ENCODE results near the gene RAB9A. TPM values are rescaled to one million over a fixed set of nuclear protein-coding genes. Genes with fewer than 3 reads are reported as not detected.

Gene RAB9A
- total and polyA plus RNA-seq, 9 of the 15 experiments (the other 6 are each of a cell fraction or from before 2014, with no cell fraction given), result 13.5 to 20.8 (median 17.7) TPM

DNA sequence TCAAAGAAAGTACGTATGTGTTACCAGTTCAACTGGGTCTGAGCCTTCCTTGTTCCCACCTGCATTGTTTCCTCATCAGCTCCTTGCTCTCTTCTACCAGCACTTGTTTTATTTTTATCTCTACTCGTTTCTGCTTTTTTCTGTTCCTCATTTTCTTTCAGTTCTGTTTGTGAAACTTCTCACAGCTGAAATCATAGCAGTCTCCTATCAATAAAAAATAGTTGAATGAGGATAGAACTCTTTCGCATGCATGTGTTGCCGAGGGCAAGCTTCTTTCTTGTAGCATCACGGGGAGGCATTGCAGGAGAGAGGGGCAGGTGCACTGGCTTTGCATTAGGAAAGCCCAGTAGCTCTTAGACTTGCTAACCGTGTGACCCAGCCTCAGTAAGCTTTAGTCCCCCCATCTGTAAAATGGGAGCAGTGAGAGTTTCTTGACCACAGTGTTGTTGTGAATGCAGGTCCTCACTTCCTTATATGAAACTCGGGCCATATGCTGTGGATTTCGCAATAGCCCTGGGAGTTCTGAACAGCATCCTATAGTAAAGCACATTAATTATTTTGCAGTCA lies 70.3 kb downstream of the RAB9A start:
- in situ Hi-C loops (cut with MboI), result no loop called here
- Histone ChIP-seq H3K27me3 (ENCODE audit: control insufficient read depth in 2 of 2, insufficient read depth in 2 of 2, low read length in 2 of 2) (no peaks in the 10 kb centered on the region), H3K9me1 (ENCODE audit: control insufficient read depth, insufficient read depth, low read length) (no peaks in the 10 kb centered on the region), H3K79me2 (ENCODE audit: control insufficient read depth, insufficient read depth, low read length) (no peaks in the 10 kb centered on the region), H3K27ac (ENCODE audit: extremely low read depth, low read depth, low read length) (no peak overlapping the region), H3K9me3 (replicated peaks; ENCODE audit: control insufficient read depth, insufficient read depth, low read depth, low read length) (no peaks in the 10 kb centered on the region), H3K9ac (ENCODE audit: insufficient read depth in 1 of 2, low read depth in 2 of 2, low read length in 2 of 2) (no peak overlapping the region), H3K4me2 (ENCODE audit: insufficient read depth, low read length) (no peak overlapping the region), H3K4me1 (replicated peaks in 1 of 2; ENCODE audit: control insufficient read depth in 2 of 2, insufficient read depth in 2 of 2, low read length in 2 of 2) (no peaks in the 10 kb centered on the region), H4K20me1 (replicated peaks; ENCODE audit: control insufficient read depth, insufficient read depth, low read length) (no peaks in the 10 kb centered on the region), H3K36me3 (ENCODE audit: control insufficient read depth, insufficient read depth, low read length) (peaks cover 79% of the 10 kb centered on the region), H3K4me3 (no peak overlapping the region), H2AFZ (ENCODE audit: low read depth, low read length) (no peak overlapping the region)
- TF ChIP-seq CBFA2T2 (conservative IDR thresholded peaks at IDR 0.05) (no peak), CEBPG (CRISPR knock-in tag; IDR thresholded peaks at IDR 0.05) (no peak), CEBPG (tag; conservative IDR thresholded peaks at IDR 0.05 in 1 of 2, IDR thresholded peaks at IDR 0.05 in 1 of 2) (peak; percentile 12 to 83; a peak in 2 of 4 replicates), ZNF24 (IDR thresholded peaks at IDR 0.05) (no peak), CEBPB (tag; IDR thresholded peaks at IDR 0.05) (peak; percentile 85)
- FAIRE-seq, result no peak
- DNase-seq (ENCODE audit: extremely low read depth in 1 of 4, low spot score in 3 of 4), result no peak
- intact Hi-C loops (cut with micrococcal nuclease), result no loop called here
- POLR2A ChIA-PET, result no interaction called here
- whole genome bisulfite sequencing (ENCODE audit: insufficient coverage, low coverage, missing lambda C conversion rate), result 76% methylated on average over 8 of the region's 8 CpGs
- CTCF ChIA-PET (ENCODE audit: low intra/inter-chr PET ratio), result no interaction called here
- no peak for ATAC-seq
- no TSS peak for BruUV-seq (replicated peaks)

Other genes starting within 250 kb of the RAB9A start
- not detected in 2 replicates for gene EGFL6, start 119.5 kb upstream of the RAB9A start, total RNA-seq (2014; rRNA removed)
- gene EGFL6, start 119.5 kb upstream of the RAB9A start, total RNA-seq (2014; rRNA removed; fragmentation: Illumina TruSeq; extraction: Trizol), result not detected in 2 replicates
- not detected in 2 replicates for gene EGFL6, start 119.5 kb upstream of the RAB9A start, total RNA-seq (2015; rRNA removed; fragmentation: Illumina TruSeq; extraction: Trizol)
- not detected in 2 replicates for gene EGFL6, start 119.5 kb upstream of the RAB9A start, total RNA-seq (2021)
- gene EGFL6, start 119.5 kb upstream of the RAB9A start, polyA plus RNA-seq (2011; rRNA removed), result not detected in 2 replicates
- not detected in 2 replicates for gene EGFL6, start 119.5 kb upstream of the RAB9A start, polyA plus RNA-seq (2014; fragmentation: Illumina TruSeq; extraction: Trizol)
- gene EGFL6, start 119.5 kb upstream of the RAB9A start, polyA plus RNA-seq (2014; fragmentation: Nextera tagmentation; extraction: Ambion mirVana), result under 1 TPM in 1 of 2 experiments, not detected in 1; 0.01 TPM
- gene EGFL6, start 119.5 kb upstream of the RAB9A start, polyA plus RNA-seq (2014; rRNA removed), result not detected in 2 replicates
- 0.98 and 1.2 TPM in 2 replicates for gene TCEANC, start 36.0 kb upstream of the RAB9A start, total RNA-seq (2014; rRNA removed)
- gene TCEANC, start 36.0 kb upstream of the RAB9A start, total RNA-seq (2014; rRNA removed; fragmentation: Illumina TruSeq; extraction: Trizol), result 2.2 and 2.4 TPM in 2 replicates
- 2.0 and 2.2 TPM in 2 replicates for gene TCEANC, start 36.0 kb upstream of the RAB9A start, total RNA-seq (2015; rRNA removed; fragmentation: Illumina TruSeq; extraction: Trizol)
- 1.5 and 1.9 TPM in 2 replicates for gene TCEANC, start 36.0 kb upstream of the RAB9A start, total RNA-seq (2021)
- 2.5 and 2.8 TPM in 2 replicates for gene TCEANC, start 36.0 kb upstream of the RAB9A start, polyA plus RNA-seq (2011; rRNA removed)
- gene TCEANC, start 36.0 kb upstream of the RAB9A start, polyA plus RNA-seq (2014; fragmentation: Illumina TruSeq; extraction: Trizol), result 1.7 and 2.0 TPM in 2 replicates
- gene TCEANC, start 36.0 kb upstream of the RAB9A start, polyA plus RNA-seq (2014; fragmentation: Nextera tagmentation; extraction: Ambion mirVana), result 1 to 10 TPM; 2.0 to 2.3 TPM
- gene TCEANC, start 36.0 kb upstream of the RAB9A start, polyA plus RNA-seq (2014; rRNA removed), result 1.6 and 1.7 TPM in 2 replicates
- gene TRAPPC2, start 45.5 kb downstream of the RAB9A start, total RNA-seq (2014; rRNA removed), result 10.3 and 15.3 TPM in 2 replicates
- 26.1 and 31.1 TPM in 2 replicates for gene TRAPPC2, start 45.5 kb downstream of the RAB9A start, total RNA-seq (2014; rRNA removed; fragmentation: Illumina TruSeq; extraction: Trizol)
- 20.0 and 20.6 TPM in 2 replicates for gene TRAPPC2, start 45.5 kb downstream of the RAB9A start, total RNA-seq (2015; rRNA removed; fragmentation: Illumina TruSeq; extraction: Trizol)
- 15.6 and 18.6 TPM in 2 replicates for gene TRAPPC2, start 45.5 kb downstream of the RAB9A start, total RNA-seq (2021)
- gene TRAPPC2, start 45.5 kb downstream of the RAB9A start, polyA plus RNA-seq (2011; rRNA removed), result 20.5 and 21.8 TPM in 2 replicates
- gene TRAPPC2, start 45.5 kb downstream of the RAB9A start, polyA plus RNA-seq (2014; fragmentation: Illumina TruSeq; extraction: Trizol), result 13.1 and 13.7 TPM in 2 replicates
- 10 to 100 TPM; 18.0 to 30.6 TPM for gene TRAPPC2, start 45.5 kb downstream of the RAB9A start, polyA plus RNA-seq (2014; fragmentation: Nextera tagmentation; extraction: Ambion mirVana)
- gene TRAPPC2, start 45.5 kb downstream of the RAB9A start, polyA plus RNA-seq (2014; rRNA removed), result 15.8 and 15.9 TPM in 2 replicates
- gene OFD1, start 45.6 kb downstream of the RAB9A start, total RNA-seq (2014; rRNA removed), result 20.9 and 24.7 TPM in 2 replicates
- gene OFD1, start 45.6 kb downstream of the RAB9A start, total RNA-seq (2014; rRNA removed; fragmentation: Illumina TruSeq; extraction: Trizol), result 33.3 and 38.8 TPM in 2 replicates
- 31.3 and 33.9 TPM in 2 replicates for gene OFD1, start 45.6 kb downstream of the RAB9A start, total RNA-seq (2015; rRNA removed; fragmentation: Illumina TruSeq; extraction: Trizol)
- 26.0 and 26.1 TPM in 2 replicates for gene OFD1, start 45.6 kb downstream of the RAB9A start, total RNA-seq (2021)
- 28.2 and 30.2 TPM in 2 replicates for gene OFD1, start 45.6 kb downstream of the RAB9A start, polyA plus RNA-seq (2011; rRNA removed)
- gene OFD1, start 45.6 kb downstream of the RAB9A start, polyA plus RNA-seq (2014; fragmentation: Illumina TruSeq; extraction: Trizol), result 23.4 and 30.1 TPM in 2 replicates
- 10 to 100 TPM; 22.0 to 49.1 TPM for gene OFD1, start 45.6 kb downstream of the RAB9A start, polyA plus RNA-seq (2014; fragmentation: Nextera tagmentation; extraction: Ambion mirVana)
- gene OFD1, start 45.6 kb downstream of the RAB9A start, polyA plus RNA-seq (2014; rRNA removed), result 27.7 and 39.2 TPM in 2 replicates
- gene GPM6B, start 128.0 kb downstream of the RAB9A start, total RNA-seq (2014; rRNA removed), result not detected in 2 replicates
- gene GPM6B, start 128.0 kb downstream of the RAB9A start, total RNA-seq (2014; rRNA removed; fragmentation: Illumina TruSeq; extraction: Trizol), result not detected in 2 replicates
- gene GPM6B, start 128.0 kb downstream of the RAB9A start, total RNA-seq (2015; rRNA removed; fragmentation: Illumina TruSeq; extraction: Trizol), result not detected in 2 replicates
- gene GPM6B, start 128.0 kb downstream of the RAB9A start, total RNA-seq (2021), result not detected in 2 replicates
- gene GPM6B, start 128.0 kb downstream of the RAB9A start, polyA plus RNA-seq (2011; rRNA removed), result not detected in 2 replicates
- gene GPM6B, start 128.0 kb downstream of the RAB9A start, polyA plus RNA-seq (2014; fragmentation: Illumina TruSeq; extraction: Trizol), result not detected in 2 replicates
- gene GPM6B, start 128.0 kb downstream of the RAB9A start, polyA plus RNA-seq (2014; fragmentation: Nextera tagmentation; extraction: Ambion mirVana), result under 1 TPM; 0.14 to 0.32 TPM
- not detected in 2 replicates for gene GPM6B, start 128.0 kb downstream of the RAB9A start, polyA plus RNA-seq (2014; rRNA removed)